HL-60 (cell line): ENCODE data around the gene NLGN1.
"Not testable (repeated sequence)": the region's sequence is repeated elsewhere in the genome, so short reads cannot be mapped to it uniquely, and the experiment has no call there.

Experiments used
- DNase-seq, 2 experiments: peaks; one replicate each; pipeline ENCODE4 v3.0.0-alpha.2; 2010 to 2020; ENCODE audit warnings: low read depth in 1 of 2, low spot score in 1 of 2
- H3K27ac ChIP-seq: fragments of 250-450 bp; sonication (Bioruptor Pico); replicated peaks from 2 replicates; pipeline ENCODE4 v1.5.1; 2020; ENCODE audit warnings: mild to moderate bottlenecking, moderate library complexity
- H3K27me3 ChIP-seq: fragments of 250-450 bp; sonication (Bioruptor Pico); 2 replicates; pipeline ENCODE4 v1.5.1; 2021; ENCODE audit warnings: mild to moderate bottlenecking, moderate library complexity; ENCODE audit not compliant: insufficient read depth, poor library complexity, severe bottlenecking
- H3K4me3 ChIP-seq: replicated peaks from 2 replicates; pipeline ENCODE4 v1.5.1; 2011; ENCODE audit warnings: mild to moderate bottlenecking, control low read depth, low read length; ENCODE audit not compliant: insufficient read depth
- GABPA ChIP-seq: IDR thresholded peaks from 2 replicates; pipeline ENCODE4 v1.6.1; 2012; ENCODE audit warnings: low read depth
- POLR2AphosphoS5 ChIP-seq: IDR thresholded peaks from 2 replicates; pipeline ENCODE4 v1.6.1; 2012; ENCODE audit warnings: low read depth
- SPI1 ChIP-seq: IDR thresholded peaks from 2 replicates; pipeline ENCODE4 v1.6.1; 2012; ENCODE audit warnings: low read depth, mild to moderate bottlenecking, borderline replicate concordance
- TF ChIP-seq, protein P1 (sequence below): IDR thresholded peaks from one replicate; pipeline ENCODE4 v1.5.1; 2011; ENCODE audit warnings: low read length, control low read depth, inconsistent platforms; ENCODE audit not compliant: insufficient read depth
- TF ChIP-seq, protein P2 (sequence below): IDR thresholded peaks from 2 replicates; pipeline ENCODE4 v1.6.1; 2012; ENCODE audit warnings: low read depth; ENCODE audit not compliant: insufficient replicate concordance

NLGN1 gene

DNA sequence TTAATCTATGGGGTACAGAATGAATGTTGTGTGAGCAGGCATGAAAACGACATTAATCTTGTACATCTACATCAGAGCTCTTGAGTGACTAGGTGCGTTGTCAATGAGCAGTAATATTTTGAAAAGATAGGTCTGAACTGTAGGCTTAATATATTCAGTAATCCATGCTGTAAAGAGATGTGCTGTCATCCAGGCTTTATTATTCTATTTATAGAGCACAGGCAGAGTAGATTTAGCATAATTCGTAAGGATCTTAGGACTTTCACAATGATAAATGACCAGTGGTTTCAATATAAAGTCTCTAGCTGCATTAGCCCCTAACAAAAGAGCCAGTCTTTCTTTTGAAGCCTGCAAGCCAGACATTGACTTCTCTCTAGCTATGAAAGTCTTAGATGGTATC lies 43.0 kb downstream of the NLGN1 start:
- Histone ChIP-seq H3K27me3 (no peaks in the 10 kb centered on the region), H3K4me3 (no peak overlapping the region), H3K27ac (no peak overlapping the region)
- DNase-seq: no peak
- TF ChIP-seq, protein P1, sequence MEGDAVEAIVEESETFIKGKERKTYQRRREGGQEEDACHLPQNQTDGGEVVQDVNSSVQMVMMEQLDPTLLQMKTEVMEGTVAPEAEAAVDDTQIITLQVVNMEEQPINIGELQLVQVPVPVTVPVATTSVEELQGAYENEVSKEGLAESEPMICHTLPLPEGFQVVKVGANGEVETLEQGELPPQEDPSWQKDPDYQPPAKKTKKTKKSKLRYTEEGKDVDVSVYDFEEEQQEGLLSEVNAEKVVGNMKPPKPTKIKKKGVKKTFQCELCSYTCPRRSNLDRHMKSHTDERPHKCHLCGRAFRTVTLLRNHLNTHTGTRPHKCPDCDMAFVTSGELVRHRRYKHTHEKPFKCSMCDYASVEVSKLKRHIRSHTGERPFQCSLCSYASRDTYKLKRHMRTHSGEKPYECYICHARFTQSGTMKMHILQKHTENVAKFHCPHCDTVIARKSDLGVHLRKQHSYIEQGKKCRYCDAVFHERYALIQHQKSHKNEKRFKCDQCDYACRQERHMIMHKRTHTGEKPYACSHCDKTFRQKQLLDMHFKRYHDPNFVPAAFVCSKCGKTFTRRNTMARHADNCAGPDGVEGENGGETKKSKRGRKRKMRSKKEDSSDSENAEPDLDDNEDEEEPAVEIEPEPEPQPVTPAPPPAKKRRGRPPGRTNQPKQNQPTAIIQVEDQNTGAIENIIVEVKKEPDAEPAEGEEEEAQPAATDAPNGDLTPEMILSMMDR: no peak
- no peak for TF ChIP-seq POLR2AphosphoS5
- TF ChIP-seq SPI1: no peak
- TF ChIP-seq, protein P2, sequence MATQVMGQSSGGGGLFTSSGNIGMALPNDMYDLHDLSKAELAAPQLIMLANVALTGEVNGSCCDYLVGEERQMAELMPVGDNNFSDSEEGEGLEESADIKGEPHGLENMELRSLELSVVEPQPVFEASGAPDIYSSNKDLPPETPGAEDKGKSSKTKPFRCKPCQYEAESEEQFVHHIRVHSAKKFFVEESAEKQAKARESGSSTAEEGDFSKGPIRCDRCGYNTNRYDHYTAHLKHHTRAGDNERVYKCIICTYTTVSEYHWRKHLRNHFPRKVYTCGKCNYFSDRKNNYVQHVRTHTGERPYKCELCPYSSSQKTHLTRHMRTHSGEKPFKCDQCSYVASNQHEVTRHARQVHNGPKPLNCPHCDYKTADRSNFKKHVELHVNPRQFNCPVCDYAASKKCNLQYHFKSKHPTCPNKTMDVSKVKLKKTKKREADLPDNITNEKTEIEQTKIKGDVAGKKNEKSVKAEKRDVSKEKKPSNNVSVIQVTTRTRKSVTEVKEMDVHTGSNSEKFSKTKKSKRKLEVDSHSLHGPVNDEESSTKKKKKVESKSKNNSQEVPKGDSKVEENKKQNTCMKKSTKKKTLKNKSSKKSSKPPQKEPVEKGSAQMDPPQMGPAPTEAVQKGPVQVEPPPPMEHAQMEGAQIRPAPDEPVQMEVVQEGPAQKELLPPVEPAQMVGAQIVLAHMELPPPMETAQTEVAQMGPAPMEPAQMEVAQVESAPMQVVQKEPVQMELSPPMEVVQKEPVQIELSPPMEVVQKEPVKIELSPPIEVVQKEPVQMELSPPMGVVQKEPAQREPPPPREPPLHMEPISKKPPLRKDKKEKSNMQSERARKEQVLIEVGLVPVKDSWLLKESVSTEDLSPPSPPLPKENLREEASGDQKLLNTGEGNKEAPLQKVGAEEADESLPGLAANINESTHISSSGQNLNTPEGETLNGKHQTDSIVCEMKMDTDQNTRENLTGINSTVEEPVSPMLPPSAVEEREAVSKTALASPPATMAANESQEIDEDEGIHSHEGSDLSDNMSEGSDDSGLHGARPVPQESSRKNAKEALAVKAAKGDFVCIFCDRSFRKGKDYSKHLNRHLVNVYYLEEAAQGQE: no peak
- TF ChIP-seq GABPA: no peak

DNA sequence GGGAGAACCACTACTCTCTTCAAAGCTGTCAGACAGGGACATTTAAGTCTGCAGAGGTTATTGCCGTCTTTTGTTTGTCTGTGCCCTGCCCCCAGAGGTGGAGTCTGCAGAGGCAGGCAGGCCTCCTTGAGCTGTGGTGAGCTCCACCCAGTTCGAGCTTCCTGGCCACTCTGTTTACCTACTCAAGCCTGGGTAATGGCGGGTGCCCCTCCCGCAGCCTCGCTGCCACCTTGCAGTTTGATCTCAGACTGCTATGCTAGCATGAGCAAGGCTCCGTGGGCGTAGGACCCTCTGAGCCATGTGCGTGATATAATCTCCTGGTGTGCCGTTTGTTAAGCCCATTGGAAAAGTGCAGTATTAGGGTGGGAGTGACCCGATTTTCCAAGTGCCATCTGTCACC lies 54.0 kb downstream of the NLGN1 start:
- not testable (repeated sequence) for DNase-seq, H3K27me3 ChIP-seq, H3K27ac ChIP-seq, H3K4me3 ChIP-seq

DNA sequence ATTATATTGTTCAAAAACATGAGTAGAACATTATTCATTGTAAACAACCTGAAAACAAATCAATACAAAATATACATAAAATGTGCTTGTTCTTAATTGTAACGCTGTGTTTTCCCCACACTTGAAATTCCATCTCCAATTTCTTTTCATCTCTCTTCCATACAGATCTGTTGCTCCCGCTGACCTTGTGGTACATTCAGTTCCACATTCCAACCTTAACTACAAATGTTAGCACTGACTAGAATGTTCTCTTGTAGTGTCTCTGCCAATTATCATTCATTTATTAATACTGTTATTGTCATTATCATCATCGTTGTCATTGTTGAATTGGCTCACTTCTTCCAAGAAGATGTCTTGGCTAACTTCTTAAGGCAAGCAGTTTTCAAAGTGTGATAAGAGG lies 65.7 kb downstream of the NLGN1 start:
- Histone ChIP-seq H3K27ac (no peak overlapping the region), H3K4me3 (no peak overlapping the region), H3K27me3 (no peaks in the 10 kb centered on the region)
- no peak for DNase-seq
- TF ChIP-seq GABPA: no peak
- TF ChIP-seq SPI1: no peak
- TF ChIP-seq, protein P1: no peak
- TF ChIP-seq POLR2AphosphoS5: no peak
- TF ChIP-seq, protein P2: no peak

DNA sequence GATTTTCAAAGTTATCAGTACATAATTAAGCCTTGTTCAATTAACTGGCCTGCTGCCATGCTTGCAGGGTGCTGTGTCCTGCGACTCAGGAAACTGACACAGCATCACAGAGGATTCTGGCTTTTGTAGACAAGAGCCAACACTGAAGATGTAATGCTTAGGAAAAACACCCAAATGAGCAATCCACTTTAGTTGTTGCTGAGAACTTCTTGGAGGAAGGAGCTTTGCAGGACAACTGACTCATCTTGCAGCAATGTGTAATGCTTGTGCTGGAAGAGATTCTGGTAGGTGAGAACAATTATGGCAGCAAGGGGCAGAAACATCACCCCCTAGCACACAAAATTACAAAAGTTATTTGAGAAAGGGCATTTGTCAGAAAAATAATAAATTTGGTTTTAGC lies 67.6 kb downstream of the NLGN1 start:
- H3K27me3 ChIP-seq: no peaks in the 10 kb centered on the region
- no peak overlapping the region for H3K27ac ChIP-seq
- no peak for TF ChIP-seq POLR2AphosphoS5
- no peak for DNase-seq
- H3K4me3 ChIP-seq: no peak overlapping the region

DNA sequence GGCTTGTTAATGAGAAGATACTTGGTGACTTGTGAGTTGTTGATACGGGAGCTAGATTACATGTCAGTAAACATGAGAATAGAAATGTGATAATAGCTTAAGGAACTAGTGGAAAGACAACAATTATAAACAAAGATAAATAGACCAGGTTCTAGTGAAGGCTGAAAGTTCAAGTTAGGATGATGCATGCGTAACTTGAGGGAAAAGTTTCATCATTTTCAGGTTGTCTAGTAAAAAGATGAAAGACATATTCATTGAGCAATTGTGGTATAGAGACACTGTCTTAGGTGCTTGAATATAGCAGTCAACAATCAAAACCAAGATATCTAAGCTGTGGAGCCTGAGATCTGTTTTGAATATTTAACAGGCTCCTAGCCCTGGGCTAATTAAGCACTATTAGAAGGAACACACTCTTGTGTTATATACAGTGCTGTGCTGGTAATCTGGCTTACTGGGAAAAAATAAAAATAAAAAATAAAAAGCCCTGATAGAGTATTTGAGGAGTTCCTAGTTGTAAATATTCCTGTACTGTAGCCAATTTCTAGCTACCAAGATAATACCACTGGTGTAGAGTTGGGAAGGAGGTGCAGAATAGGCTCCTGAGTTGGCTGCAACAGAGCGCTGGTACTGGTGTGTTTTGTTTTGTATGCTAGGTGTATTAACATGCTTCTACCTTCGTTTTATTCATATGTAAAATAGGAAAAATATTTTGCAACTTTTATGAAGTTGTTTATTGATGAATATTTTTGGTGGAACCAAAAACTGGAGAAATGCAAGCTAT lies 68.5 kb downstream of the NLGN1 start:
- no peak for DNase-seq
- H3K4me3 ChIP-seq: no peak overlapping the region
- TF ChIP-seq GABPA (no peak), SPI1 (no peak), POLR2AphosphoS5 (no peak)
- TF ChIP-seq, protein P2: no peak
- TF ChIP-seq, protein P1: no peak
- no peak overlapping the region for H3K27ac ChIP-seq
- no peaks in the 10 kb centered on the region for H3K27me3 ChIP-seq
